HS-5 (cell line): ENCODE data around the gene PELI3.
"Not testable (repeated sequence)": the region's sequence is repeated elsewhere in the genome, so short reads cannot be mapped to it uniquely, and the experiment has no call there.

Experiments used
- DNase-seq: peaks from one replicate; pipeline ENCODE4 v3.0.0-alpha.2; 2012; ENCODE audit warnings: low read depth

PELI3 gene

GRCh38 chr11:66448523-66448922 is 18.2 kb upstream of the PELI3 start:
- no peak for DNase-seq

- no peak for DNase-seq
These were observed 16.1 kb upstream of the PELI3 start for GRCh38 chr11:66450560-66450959.

GRCh38 chr11:66451663-66452062 is 15.0 kb upstream of the PELI3 start:
- DNase-seq = no peak

GRCh38 chr11:66454247-66454646 is 12.5 kb upstream of the PELI3 start:
- no peak for DNase-seq

- no peak for DNase-seq
These were observed 11.9 kb upstream of the PELI3 start for GRCh38 chr11:66454828-66455227.

GRCh38 chr11:66457826-66458225 is 8.9 kb upstream of the PELI3 start:
- no peak for DNase-seq

- no peak for DNase-seq
These were observed 7.4 kb upstream of the PELI3 start for GRCh38 chr11:66459138-66459778.

- no peak for DNase-seq
These were observed 4.7 kb upstream of the PELI3 start for GRCh38 chr11:66462010-66462409.

- no peak for DNase-seq
These were observed 3.8 kb upstream of the PELI3 start for GRCh38 chr11:66462911-66463310.

- DNase-seq = not testable (repeated sequence)
These were observed 2.6 kb upstream of the PELI3 start for GRCh38 chr11:66464116-66464515.

- DNase-seq = no peak
These were observed 1.8 kb upstream of the PELI3 start for GRCh38 chr11:66464916-66465315.

GRCh38 chr11:66465373-66466224 is 1.1 kb upstream of the PELI3 start:
- DNase-seq = no peak

GRCh38 chr11:66467034-66467659 is 442 bp downstream of the PELI3 start:
- no peak for DNase-seq

GRCh38 chr11:66467756-66468155 is 1.1 kb downstream of the PELI3 start:
- DNase-seq = no peak

- DNase-seq = no peak
These were observed 2.0 kb downstream of the PELI3 start for GRCh38 chr11:66468691-66469090.

GRCh38 chr11:66469441-66469840 is 2.7 kb downstream of the PELI3 start:
- no peak for DNase-seq

- DNase-seq = no peak
These were observed 3.3 kb downstream of the PELI3 start for GRCh38 chr11:66470015-66470414.

GRCh38 chr11:66471142-66471541 is 4.4 kb downstream of the PELI3 start:
- DNase-seq = no peak

GRCh38 chr11:66472054-66472453 is 5.3 kb downstream of the PELI3 start:
- DNase-seq = no peak

- DNase-seq = no peak
These were observed 6.5 kb downstream of the PELI3 start for GRCh38 chr11:66473167-66473566.

GRCh38 chr11:66473608-66474515 is 7.2 kb downstream of the PELI3 start:
- DNase-seq = no peak
